H1 (cell line): ENCODE measurements around the gene FOXC2. TPM values are rescaled to one million over a fixed set of nuclear protein-coding genes. Genes with fewer than 3 reads are reported as not detected.
A peak's percentile ranks its signal among the peaks of the same experiment; 100 is the strongest.

Experiments used
- CTCF ChIA-PET: fragments of 300-600 bp; sonication (Branson Sonifier 250); formaldehyde crosslinking; loops from one replicate; lab custom pipeline; 2021; ENCODE audit not compliant: partially characterized antibody; lab: Charles Lee
- POLR2A ChIA-PET: fragments of 300-600 bp; sonication (Branson Sonifier 250); formaldehyde crosslinking; loops from one replicate; lab custom pipeline; 2021; ENCODE audit warnings: inconsistent platforms; ENCODE audit not compliant: partially characterized antibody; lab: Charles Lee
- DNase-seq, 2 experiments: peaks; one replicate each; pipeline versions ENCODE4 v3.0.0 to v3.0.0-alpha.2; 2010 to 2022; ENCODE audit warnings: low spot score in 2 of 2, low read depth in 1 of 2, mixed read lengths in 1 of 2
- FAIRE-seq: peaks from 2 replicates; lab custom pipeline; 2011; peaks lifted over from hg19 to GRCh38; lab: Jason Lieb, UNC
- H2AFZ ChIP-seq: 2 replicates; pipeline ENCODE4 v1.8.1; 2012; ENCODE audit warnings: low read length, inconsistent platforms
- H2AK5ac ChIP-seq: 2 replicates; pipeline ENCODE4 v1.6.1; 2013; ENCODE audit warnings: low read depth, low read length
- H2BK120ac ChIP-seq: replicated peaks from 2 replicates; pipeline ENCODE3; 2013; ENCODE audit warnings: low read depth, low read length, inconsistent platforms
- H2BK12ac ChIP-seq: 2 replicates; pipeline ENCODE4 v1.6.1; 2013; ENCODE audit warnings: low read depth, low read length
- H2BK15ac ChIP-seq: 2 replicates; pipeline ENCODE4 v1.6.1; 2013; ENCODE audit warnings: low read length
- H2BK20ac ChIP-seq: 2 replicates; pipeline ENCODE4 v1.6.1; 2013; ENCODE audit warnings: low read length
- H2BK5ac ChIP-seq: 2 replicates; pipeline ENCODE4 v1.6.1; 2013; ENCODE audit warnings: low read depth, low read length
- H3K14ac ChIP-seq: 2 replicates; pipeline ENCODE4 v1.6.1; 2013; ENCODE audit warnings: inconsistent platforms; ENCODE audit not compliant: insufficient read length
- H3K18ac ChIP-seq: 2 replicates; pipeline ENCODE4 v1.6.1; 2013; ENCODE audit warnings: low read length; ENCODE audit errors: extremely low read depth
- H3K23ac ChIP-seq: 2 replicates; pipeline ENCODE4 v1.6.1; 2013; ENCODE audit warnings: inconsistent platforms; ENCODE audit not compliant: insufficient read length
- H3K23me2 ChIP-seq: 2 replicates; pipeline ENCODE4 v1.6.1; 2013; ENCODE audit warnings: low read depth, low read length
- H3K27ac ChIP-seq: 2 replicates; pipeline ENCODE4 v1.6.1; 2011; ENCODE audit warnings: low read depth, low read length, inconsistent platforms
- H3K27me3 ChIP-seq, 4 experiments: replicated peaks in 1 of 4; 1 replicate in 1 of 4; 2 replicates in 3 of 4; pipeline versions ENCODE4 v1.6.1 to v1.8.1; 2011 to 2013; ENCODE audit warnings: low read length in 3 of 4, mild to moderate bottlenecking in 3 of 4, inconsistent platforms in 2 of 4, mixed read lengths in 2 of 4, moderate library complexity in 1 of 4; ENCODE audit not compliant: control insufficient read depth in 3 of 4, insufficient read depth in 3 of 4; ENCODE audit errors: extremely low read depth in 1 of 4
- H3K36me3 ChIP-seq, 4 experiments: 2 replicates each; pipeline versions ENCODE4 v1.6.1 to v1.8.1; 2011 to 2013; ENCODE audit warnings: mild to moderate bottlenecking in 4 of 4, low read length in 3 of 4, moderate library complexity in 2 of 4, control low read depth in 1 of 4, inconsistent platforms in 1 of 4; ENCODE audit not compliant: insufficient read depth in 4 of 4, control insufficient read depth in 2 of 4
- H3K4ac ChIP-seq: replicated peaks from 2 replicates; pipeline ENCODE3; 2013; ENCODE audit warnings: low read length, low read depth, mixed read lengths, inconsistent platforms; ENCODE audit not compliant: insufficient read length
- H3K4me1 ChIP-seq, 4 experiments: replicated peaks in 1 of 4; 1 replicate in 1 of 4; 2 replicates in 3 of 4; pipeline versions ENCODE4 v1.6.1 to v1.8.1; 2011 to 2013; ENCODE audit warnings: low read length in 3 of 4, inconsistent platforms in 2 of 4, mixed read lengths in 1 of 4; ENCODE audit not compliant: insufficient read depth in 4 of 4, control insufficient read depth in 3 of 4
- H3K4me2 ChIP-seq, 2 experiments: 2 replicates each; pipeline versions ENCODE4 v1.6.1 to v1.8.1; 2011 to 2013; ENCODE audit warnings: low read depth in 2 of 2, low read length in 2 of 2, control low read depth in 1 of 2, inconsistent platforms in 1 of 2, mild to moderate bottlenecking in 1 of 2; ENCODE audit not compliant: insufficient read depth in 1 of 2
- H3K4me3 ChIP-seq, 4 experiments: fragments of 200-600, 300-600 bp in 1 of 4; sonication (generic), shearing (Covaris generic), sonication (Bioruptor Twin) in 1 of 4; 2 replicates each; pipeline versions ENCODE4 v1.5.1 to v1.8.1; 2011 to 2016; ENCODE audit warnings: low read length in 4 of 4, low read depth in 3 of 4, control low read depth in 2 of 4, inconsistent platforms in 2 of 4, mild to moderate bottlenecking in 2 of 4, mixed read lengths in 1 of 4, moderate library complexity in 1 of 4; ENCODE audit not compliant: insufficient read depth in 2 of 4; ENCODE audit errors: extremely low read depth in 1 of 4
- H3K56ac ChIP-seq: replicated peaks from 2 replicates; pipeline ENCODE3; 2013; ENCODE audit warnings: low read depth, mild to moderate bottlenecking, mixed read lengths, low read length, inconsistent platforms; ENCODE audit not compliant: insufficient read length
- H3K79me1 ChIP-seq: 2 replicates; pipeline ENCODE4 v1.6.1; 2013; ENCODE audit warnings: low read depth, low read length, control low read depth
- H3K79me2 ChIP-seq, 2 experiments: 2 replicates each; pipeline versions ENCODE4 v1.6.1 to v1.8.1; 2012 to 2013; ENCODE audit warnings: low read length in 2 of 2, mild to moderate bottlenecking in 2 of 2, inconsistent platforms in 1 of 2; ENCODE audit not compliant: insufficient read depth in 2 of 2, control insufficient read depth in 1 of 2
- H3K9ac ChIP-seq, 4 experiments: replicated peaks in 1 of 4; 1 replicate in 1 of 4; 2 replicates in 3 of 4; pipeline versions ENCODE4 v1.6.1 to v1.8.1; 2011 to 2013; ENCODE audit warnings: low read depth in 3 of 4, low read length in 3 of 4, control low read depth in 2 of 4, mild to moderate bottlenecking in 2 of 4, moderate library complexity in 2 of 4, inconsistent platforms in 1 of 4; ENCODE audit errors: extremely low read depth in 1 of 4
- H3K9me3 ChIP-seq, 2 experiments: 2 replicates each; pipeline versions ENCODE4 v1.6.1 to v1.8.1; 2012 to 2013; ENCODE audit warnings: mild to moderate bottlenecking in 2 of 2, moderate library complexity in 2 of 2, control low read depth in 1 of 2, inconsistent platforms in 1 of 2, low read depth in 1 of 2, low read length in 1 of 2, mixed read lengths in 1 of 2; ENCODE audit not compliant: insufficient read depth in 2 of 2
- H4K20me1 ChIP-seq, 2 experiments: replicated peaks in 1 of 2; 2 replicates each; pipeline versions ENCODE3 to v1.8.1; 2011 to 2013; ENCODE audit warnings: inconsistent platforms in 2 of 2, low read length in 2 of 2, mild to moderate bottlenecking in 1 of 2; ENCODE audit not compliant: insufficient read depth in 2 of 2, control insufficient read depth in 1 of 2
- H4K5ac ChIP-seq: 2 replicates; pipeline ENCODE4 v1.6.1; 2013; ENCODE audit warnings: low read length, low read depth, mixed read lengths, inconsistent platforms; ENCODE audit not compliant: insufficient read length
- H4K8ac ChIP-seq: 2 replicates; pipeline ENCODE4 v1.8.0; 2013; ENCODE audit warnings: mild to moderate bottlenecking, moderate library complexity, low read length, inconsistent platforms; ENCODE audit not compliant: insufficient read depth; ENCODE audit errors: extremely low read depth
- H4K91ac ChIP-seq: replicated peaks from 2 replicates; pipeline ENCODE3; 2013; ENCODE audit warnings: low read length, mixed read lengths, inconsistent platforms; ENCODE audit not compliant: insufficient read length
- EZH2 ChIP-seq: fragments of 200-600 bp; sonication (generic); IDR thresholded peaks from 2 replicates; pipeline ENCODE4 v1.7.1; 2012; ENCODE audit warnings: low read depth, mild to moderate bottlenecking, moderate library complexity, low read length, inconsistent platforms; ENCODE audit not compliant: severe bottlenecking
- HDAC2 ChIP-seq, 2 experiments: fragments of 300-600 bp in 1 of 2; sonication (generic) in 1 of 2; IDR thresholded peaks; 2 replicates each; pipeline ENCODE4 v1.6.1; 2011 to 2012; ENCODE audit warnings: low read depth in 2 of 2, low read length in 2 of 2, mild to moderate bottlenecking in 2 of 2, moderate library complexity in 2 of 2, borderline replicate concordance in 1 of 2, inconsistent platforms in 1 of 2
- HDAC6 ChIP-seq: IDR thresholded peaks from one replicate; pipeline ENCODE4 v1.7.1; 2012; ENCODE audit warnings: low read depth, mild to moderate bottlenecking, inconsistent platforms, low read length, moderate library complexity
- KDM4A ChIP-seq: IDR thresholded peaks from one replicate; pipeline ENCODE4 v1.7.1; 2012; ENCODE audit warnings: low read depth, mild to moderate bottlenecking, moderate library complexity, low read length, inconsistent platforms; ENCODE audit not compliant: severe bottlenecking
- POLR2A ChIP-seq, 2 experiments: IDR thresholded peaks; 1 replicate in 1 of 2; 2 replicates in 1 of 2; pipeline ENCODE4 v1.6.1; 2011; ENCODE audit warnings: low read depth in 2 of 2, low read length in 2 of 2, mild to moderate bottlenecking in 2 of 2; ENCODE audit errors: control extremely low read depth in 1 of 2
- SUZ12 ChIP-seq: fragments of 200-600 bp; sonication (generic); IDR thresholded peaks from 2 replicates; pipeline ENCODE4 v1.6.1; 2012; ENCODE audit warnings: mild to moderate bottlenecking, inconsistent platforms, low read length, moderate library complexity, mixed read lengths
- TBP ChIP-seq: IDR thresholded peaks from 2 replicates; pipeline ENCODE4 v1.6.1; 2011; ENCODE audit warnings: low read depth, low read length, improper control_type of control experiment
- WGBS, 2 experiments: shearing (Covaris generic) in 1 of 2; methylation state at CpG; one replicate each; pipeline versions ENCODE4 v1.1.6 to v1.1.7; 2013 to 2015; ENCODE audit warnings: low lambda C conversion rate in 2 of 2, mixed read lengths in 2 of 2, inconsistent platforms in 1 of 2, low coverage in 1 of 2, missing lambda C conversion rate in 1 of 2; ENCODE audit not compliant: insufficient replicate concordance in 2 of 2, insufficient coverage in 1 of 2, insufficient read length in 1 of 2; ENCODE audit errors: extremely low coverage in 1 of 2, missing lambda C conversion rate in 1 of 2; 5-methylcytosine and 5-hydroxymethylcytosine counted together
- polyA plus RNA-seq, 7 experiments: library from polyadenylated mRNA; depleted of rRNA in 3 of 7; stranded (reverse) in 5 of 7; unstranded in 2 of 7; fragments of >200 nt in 5 of 7; fragments of 200-250 nt in 2 of 7; gene quantifications; 1 replicate in 5 of 7; 2 replicates in 1 of 7; 4 replicates in 1 of 7; pipeline versions ENCODE4 v1.2.1 to v1.2.3, GENCODE V29; 2011 to 2013; ENCODE audit warnings: missing spikeins in 2 of 7, mixed read lengths in 2 of 7
- total RNA-seq: library from RNA; stranded (reverse); fragmentation: NEBNext Ultra II Directional; extraction: Animal tissue kit (Norgen Biotek cat#: 25700); gene quantifications from 2 replicates; pipeline ENCODE4 v1.2.1, GENCODE V29; 2021

The FOXC2 gene
- total and polyA plus RNA-seq, 2 of the 8 experiments (the other 6 are each of a cell fraction or from before 2014, with no cell fraction given) = 0.09 TPM; not detected in 1

GRCh38 chr16:86578061-86578599, 11.5 kb downstream of the FOXC2 start, which contains the start of gene FOXL1:
Gene FOXL1 (plus strand): TSS chr16:86578549. CDS start chr16:86578724, 175 bp downstream.
- POLR2A ChIA-PET = no interaction called here

More at GRCh38 chr16:86578061-86578599, 11.5 kb downstream of the FOXC2 start, which contains the start of gene FOXL1:
- H3K14ac ChIP-seq = no peak within 1 kb of the TSS
- TF ChIP-seq HDAC2 (IDR thresholded peaks at IDR 0.05; ENCODE audit: borderline replicate concordance in 1 of 2, low read depth in 2 of 2, low read length in 2 of 2) (no peak), EZH2 (no peak), SUZ12 (0 out of 2 replicates have a peak, but pooled peaks have one; percentile 35), KDM4A (no peak), HDAC6 (no peak), POLR2A (IDR thresholded peaks at IDR 0.05; ENCODE audit: control extremely low read depth in 1 of 2, low read depth in 2 of 2, low read length in 2 of 2) (no peak), TBP (no peak)
- H3K79me2 ChIP-seq = no peaks in the 10 kb centered on the region
- no peak within 1 kb of the TSS for H2AK5ac ChIP-seq
- no peaks in the 10 kb centered on the region for H3K9me3 ChIP-seq
- peak within 1 kb of the TSS; percentile 61; the same call in 1 of the 2 replicates for H2BK15ac ChIP-seq
- H3K4me1 ChIP-seq = peaks cover 8 to 42% (median 22%) of the 10 kb centered on the region in 4 experiments
- H2BK120ac ChIP-seq = no peak within 1 kb of the TSS
- H4K8ac ChIP-seq = peak within 1 kb of the TSS; percentile 40; the same call in 1 of the 2 replicates
- H2BK20ac ChIP-seq = no peak within 1 kb of the TSS
- H4K91ac ChIP-seq = no peak within 1 kb of the TSS
- H3K27me3 ChIP-seq = peaks cover 75 to 93% (median 86%) of the 10 kb centered on the region in 4 experiments
- no peak within 1 kb of the TSS for H4K5ac ChIP-seq
- peaks cover 11% of the 10 kb centered on the region; the same call in 1 of the 2 replicates for H3K23me2 ChIP-seq
- whole genome bisulfite sequencing, 2 experiments = 7% methylated on average over 13 of the region's 13 CpGs; no CpG with 5 or more reads in 1 of the 2 experiments
- H3K36me3 ChIP-seq = peaks cover 0 to 10% (median 0%) of the 10 kb centered on the region in 4 experiments; a peak in 1 of 8 replicates
- peak within 1 kb of the TSS; percentile 83 to 95 for H3K4me2 ChIP-seq
- DNase-seq = no peak
- no peak within 1 kb of the TSS for H2BK5ac ChIP-seq
- H3K27ac ChIP-seq = no peak within 1 kb of the TSS
- peaks cover 11 to 15% of the 10 kb centered on the region in 2 experiments for H4K20me1 ChIP-seq
- H2BK12ac ChIP-seq = 0 out of 2 replicates have a peak within 1 kb of the TSS, but pooled peaks have one; percentile 27
- H3K56ac ChIP-seq = no peak within 1 kb of the TSS
- no peak within 1 kb of the TSS for H3K18ac ChIP-seq
- H3K9ac ChIP-seq = no peak within 1 kb of the TSS
- no peak for FAIRE-seq
- H3K4me3 ChIP-seq = peak within 1 kb of the TSS; percentile 16 to 66 (median 32); a peak in 7 of 8 replicates
- no peak within 1 kb of the TSS for H3K4ac ChIP-seq
- H3K23ac ChIP-seq = no peak within 1 kb of the TSS
- no peaks in the 10 kb centered on the region for H3K79me1 ChIP-seq
- no peak within 1 kb of the TSS for H2AFZ ChIP-seq
- CTCF ChIA-PET = interaction anchor here (1.0 to 3.5 kb wide), 4 partner anchors 14 to 187 kb away, joined by 3 to 13 read pairs (median 4); no protein-coding TSS in a partner anchor
